ENCODE results near the gene AKAP10.

DNA sequence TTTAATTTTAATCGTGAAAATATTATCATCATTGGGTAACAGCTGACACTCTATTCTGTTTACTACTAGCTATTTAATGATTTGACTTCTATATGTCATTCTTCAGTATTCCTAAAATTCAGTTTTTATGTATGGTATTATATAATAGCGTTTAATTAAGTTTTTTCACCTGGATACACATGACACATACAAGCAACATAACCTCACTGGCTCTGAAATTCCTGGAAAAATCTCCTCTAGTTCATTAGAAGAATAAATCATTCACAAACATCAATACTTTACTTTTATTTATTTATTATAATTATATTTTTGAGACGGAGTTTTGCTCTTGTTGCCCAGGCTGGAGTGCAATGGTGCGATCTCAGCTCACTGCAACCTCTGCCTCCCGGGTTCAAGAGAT lies 44.0 kb downstream of the AKAP10 start:
- TF ChIP-seq, protein P1, sequence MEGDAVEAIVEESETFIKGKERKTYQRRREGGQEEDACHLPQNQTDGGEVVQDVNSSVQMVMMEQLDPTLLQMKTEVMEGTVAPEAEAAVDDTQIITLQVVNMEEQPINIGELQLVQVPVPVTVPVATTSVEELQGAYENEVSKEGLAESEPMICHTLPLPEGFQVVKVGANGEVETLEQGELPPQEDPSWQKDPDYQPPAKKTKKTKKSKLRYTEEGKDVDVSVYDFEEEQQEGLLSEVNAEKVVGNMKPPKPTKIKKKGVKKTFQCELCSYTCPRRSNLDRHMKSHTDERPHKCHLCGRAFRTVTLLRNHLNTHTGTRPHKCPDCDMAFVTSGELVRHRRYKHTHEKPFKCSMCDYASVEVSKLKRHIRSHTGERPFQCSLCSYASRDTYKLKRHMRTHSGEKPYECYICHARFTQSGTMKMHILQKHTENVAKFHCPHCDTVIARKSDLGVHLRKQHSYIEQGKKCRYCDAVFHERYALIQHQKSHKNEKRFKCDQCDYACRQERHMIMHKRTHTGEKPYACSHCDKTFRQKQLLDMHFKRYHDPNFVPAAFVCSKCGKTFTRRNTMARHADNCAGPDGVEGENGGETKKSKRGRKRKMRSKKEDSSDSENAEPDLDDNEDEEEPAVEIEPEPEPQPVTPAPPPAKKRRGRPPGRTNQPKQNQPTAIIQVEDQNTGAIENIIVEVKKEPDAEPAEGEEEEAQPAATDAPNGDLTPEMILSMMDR (IDR thresholded peaks at IDR 0.05), result no peak
- TF ChIP-seq POLR2AphosphoS5 (IDR thresholded peaks at IDR 0.05), result no peak
- no peak for TF ChIP-seq EP300 (IDR thresholded peaks at IDR 0.05)
- no peak for TF ChIP-seq POLR2A (IDR thresholded peaks at IDR 0.05)

Measured in suprapubic skin (tissue), 4 donors.